GM12891 (cell line): ENCODE measurements around the gene DHCR24.

Experiments
- PAX5 ChIP-seq: IDR thresholded peaks from 2 replicates; pipeline ENCODE4 v1.6.1; 2011; ENCODE audit warnings: low read length, moderate library complexity, mild to moderate bottlenecking; ENCODE audit not compliant: insufficient read depth, severe bottlenecking
- POLR2A ChIP-seq: IDR thresholded peaks from 2 replicates; pipeline ENCODE4 v1.6.1; 2011; ENCODE audit warnings: low read depth, low read length, control low read depth
- POLR2AphosphoS5 ChIP-seq: IDR thresholded peaks from 2 replicates; pipeline ENCODE4 v1.6.1; 2011; ENCODE audit warnings: low read depth, low read length, control low read depth
- POU2F2 ChIP-seq: IDR thresholded peaks from 2 replicates; pipeline ENCODE4 v1.6.1; 2011; ENCODE audit warnings: low read depth, mild to moderate bottlenecking, control low read depth, low read length, moderate library complexity
- SPI1 ChIP-seq: IDR thresholded peaks from 2 replicates; pipeline ENCODE4 v1.6.1; 2011; ENCODE audit warnings: low read depth, low read length, control low read depth
- TAF1 ChIP-seq: IDR thresholded peaks from 2 replicates; pipeline ENCODE4 v1.6.1; 2011; ENCODE audit warnings: low read depth, low read length, control low read depth

- no peak for TF ChIP-seq POLR2A
- TF ChIP-seq POLR2AphosphoS5: no peak
- TF ChIP-seq SPI1: no peak
- no peak for TF ChIP-seq PAX5
- TF ChIP-seq POU2F2: no peak
- no peak for TF ChIP-seq TAF1
Observed at GRCh38 chr1:54805466-54805865, 81.5 kb downstream of the DHCR24 start.
